Ovary (tissue), 9 donors: ENCODE data around the gene GFRA1. TPM values are rescaled to one million over a fixed set of nuclear protein-coding genes. Genes with fewer than 3 reads are reported as not detected.

Experiments
- DNase-seq, 5 donors: peaks; one replicate each; pipeline ENCODE4 v3.0.0-alpha.2; 2019 to 2020
- H3K27ac ChIP-seq, 2 donors: fragments of 200-600 bp; one replicate each; pipeline versions ENCODE4 v1.5.1 to v1.8.0; 2019 to 2022
- H3K27me3 ChIP-seq: fragments of 200-600 bp; one replicate; pipeline ENCODE4 v1.8.0; 2022
- H3K36me3 ChIP-seq: fragments of 200-600 bp; sonication (generic); one replicate; pipeline ENCODE4 v1.5.1; 2019
- H3K4me1 ChIP-seq: one replicate; pipeline ENCODE4 v1.8.1; 2013; ENCODE audit warnings: mild to moderate bottlenecking, moderate library complexity; ENCODE audit not compliant: insufficient read depth
- H3K4me3 ChIP-seq: fragments of 200-600 bp; sonication (generic); one replicate; pipeline ENCODE4 v1.5.1; 2017
- H3K9me3 ChIP-seq, 2 donors: fragments of 200-600 bp in 1 of 2; sonication (generic) in 1 of 2; one replicate each; pipeline versions ENCODE4 v1.5.1 to v1.8.1; 2013 to 2019; ENCODE audit warnings: mild to moderate bottlenecking in 1 of 2, moderate library complexity in 1 of 2
- EP300 ChIP-seq: sonication (generic); formaldehyde crosslinking; IDR thresholded peaks from one replicate; pipeline ENCODE4 v1.6.1; 2017; ENCODE audit warnings: antibody characterized with exemption
- POLR2A ChIP-seq: fragments of 450-650 bp; IDR thresholded peaks from one replicate; pipeline ENCODE4 v1.6.1; 2017; ENCODE audit warnings: antibody characterized with exemption, mild to moderate bottlenecking, moderate library complexity
- WGBS, 3 donors: extraction: QIAGEN DNeasy Blood & Tissue Kit in 1 of 3; methylation state at CpG; one replicate each; pipeline versions ENCODE4 v1.1.5 to v1.1.7; 2013 to 2017; 5-methylcytosine and 5-hydroxymethylcytosine counted together
- intact Hi-C, 4 donors: fragments of 100-400 bp; cut with DNase I; formaldehyde crosslinking; loops; one replicate each; pipeline versions ENCODE4 v1.11.0 to v1.15.1; 2022 to 2023
- polyA plus RNA-seq, 2 donors: library from polyadenylated mRNA; stranded (reverse); fragments of 200-250 nt in 1 of 2; fragments of 350-450 nt in 1 of 2; fragmentation: Illumina TruSeq in 1 of 2; extraction: RNeasy Lipid Tissue Mini Kit (QIAGEN cat#74804) in 1 of 2; gene quantifications; one replicate each; pipeline ENCODE4 v1.2.3, GENCODE V29; 2013 to 2014
- total RNA-seq, 7 donors: library from RNA; depleted of rRNA in 2 of 7; stranded (reverse); fragments of >200 nt in 2 of 7; fragmentation: NEBNext Ultra II Directional in 3 of 7; extraction: Animal tissue kit (Norgen Biotek cat#: 25700) in 3 of 7; gene quantifications; one replicate each; pipeline versions ENCODE4 v1.1.0 to v1.2.4, GENCODE V29; 2016 to 2023
- TF ChIP-seq, protein P1 (sequence below), 3 donors: fragments of 450-650 bp in 2 of 3; fragments of 200-600 bp in 1 of 3; IDR thresholded peaks; one replicate each; pipeline versions ENCODE4 v1.5.1 to v1.8.0; 2016 to 2022; ENCODE audit warnings: antibody characterized with exemption in 3 of 3, mild to moderate bottlenecking in 1 of 3
- donor health status: DM: no; HTN: no; CAD: no; lungs with moderate emphysema.
- donor health status: DM: no; HTN: no; CAD: no.
- donor health status: Bipolar disorder and iron deficiency.
- donor health status: DM: yes; HTN: yes; CAD: no.
- donor health status: DM: no; HTN: no; CAD: no.
- donor health status: DM: yes; HTN: yes; CAD: no.

GFRA1 gene
- total and polyA plus RNA-seq, 9 donors, result 3.1 to 28.4 (median 11.8) TPM

DNA sequence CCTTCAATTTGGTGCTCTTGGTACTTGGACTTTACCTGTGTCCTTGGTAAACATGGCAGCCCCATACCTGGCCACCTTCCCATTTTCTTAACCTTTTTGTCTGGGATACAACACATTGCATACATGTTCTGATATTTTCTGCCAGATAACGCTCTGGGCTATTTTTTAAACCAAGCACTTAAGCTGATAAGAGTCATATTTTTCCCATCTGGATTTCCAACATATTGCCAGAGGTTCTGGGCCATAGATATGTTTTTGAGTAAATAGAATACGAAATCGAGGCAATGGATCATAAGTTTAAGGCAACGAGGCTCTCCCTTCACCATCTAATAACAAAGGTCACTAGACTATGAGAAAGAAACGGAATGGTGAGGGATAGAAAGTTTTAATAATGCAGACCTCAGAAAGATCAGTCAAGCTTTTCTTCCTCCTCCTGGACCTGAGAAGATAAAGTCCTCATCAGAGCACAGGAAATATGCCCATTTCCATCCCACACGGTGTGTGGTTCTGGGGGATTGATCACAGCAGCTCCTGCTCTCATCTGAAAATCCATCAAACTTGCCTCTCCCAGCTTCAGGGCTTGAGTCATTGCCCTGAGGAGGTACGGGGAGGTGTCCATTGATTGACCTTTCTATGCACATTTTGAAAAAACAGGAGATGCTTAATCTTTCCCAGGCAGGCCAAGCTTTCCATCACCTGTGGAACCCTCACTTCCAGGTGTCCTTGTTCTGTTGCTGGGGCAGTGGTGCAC lies 257.2 kb downstream of the GFRA1 start:
- 50 to 58% (median 53%) methylated on average over 7 of the region's 7 CpGs for WGBS, 3 donors
- H3K4me1 ChIP-seq, result no peaks in the 10 kb centered on the region
- H3K27ac ChIP-seq, result no peak overlapping the region
- intact Hi-C loops, result no loop called here
- H3K27me3 ChIP-seq, result no peaks in the 10 kb centered on the region
- no peaks in the 10 kb centered on the region for H3K9me3 ChIP-seq
- no peaks in the 10 kb centered on the region for H3K36me3 ChIP-seq
- H3K4me3 ChIP-seq, result no peak overlapping the region
- DNase-seq, result no peak
- TF ChIP-seq POLR2A (no peak), EP300 (no peak)
- TF ChIP-seq, protein P1, sequence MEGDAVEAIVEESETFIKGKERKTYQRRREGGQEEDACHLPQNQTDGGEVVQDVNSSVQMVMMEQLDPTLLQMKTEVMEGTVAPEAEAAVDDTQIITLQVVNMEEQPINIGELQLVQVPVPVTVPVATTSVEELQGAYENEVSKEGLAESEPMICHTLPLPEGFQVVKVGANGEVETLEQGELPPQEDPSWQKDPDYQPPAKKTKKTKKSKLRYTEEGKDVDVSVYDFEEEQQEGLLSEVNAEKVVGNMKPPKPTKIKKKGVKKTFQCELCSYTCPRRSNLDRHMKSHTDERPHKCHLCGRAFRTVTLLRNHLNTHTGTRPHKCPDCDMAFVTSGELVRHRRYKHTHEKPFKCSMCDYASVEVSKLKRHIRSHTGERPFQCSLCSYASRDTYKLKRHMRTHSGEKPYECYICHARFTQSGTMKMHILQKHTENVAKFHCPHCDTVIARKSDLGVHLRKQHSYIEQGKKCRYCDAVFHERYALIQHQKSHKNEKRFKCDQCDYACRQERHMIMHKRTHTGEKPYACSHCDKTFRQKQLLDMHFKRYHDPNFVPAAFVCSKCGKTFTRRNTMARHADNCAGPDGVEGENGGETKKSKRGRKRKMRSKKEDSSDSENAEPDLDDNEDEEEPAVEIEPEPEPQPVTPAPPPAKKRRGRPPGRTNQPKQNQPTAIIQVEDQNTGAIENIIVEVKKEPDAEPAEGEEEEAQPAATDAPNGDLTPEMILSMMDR (IDR thresholded peaks at IDR 0.05), result no peak

DNA sequence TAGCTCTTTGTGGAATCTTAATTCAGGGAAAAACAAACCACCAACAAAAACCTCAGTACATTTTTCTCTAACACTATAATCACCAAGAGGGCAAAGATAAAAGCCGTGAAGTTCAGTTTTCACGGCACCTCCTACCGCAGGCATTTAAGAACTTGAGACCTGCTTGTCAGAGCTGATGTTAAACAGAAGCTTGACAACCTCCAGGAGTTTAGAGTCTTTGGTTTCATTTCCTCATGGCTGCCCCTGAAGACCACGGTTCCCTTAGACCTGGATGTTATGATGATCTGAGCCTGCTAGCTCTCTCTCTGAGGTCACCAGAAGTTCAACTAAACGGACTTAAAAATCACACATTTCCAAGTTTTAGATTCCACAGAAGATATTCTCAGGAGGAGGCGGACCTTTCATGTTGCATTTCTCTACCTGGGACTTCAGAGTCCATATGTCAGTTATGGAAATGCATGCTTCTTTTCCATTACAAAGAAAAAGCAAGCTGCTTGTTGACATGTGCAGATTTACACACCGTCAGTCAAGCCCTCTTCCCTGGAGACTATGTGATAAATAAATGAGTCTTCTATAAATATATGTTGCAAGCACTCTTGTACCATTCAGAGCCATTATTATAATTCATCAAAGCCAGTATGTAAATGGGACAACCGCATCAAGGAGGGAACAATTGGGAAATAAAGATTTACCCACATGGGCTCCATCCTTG lies 258.0 kb downstream of the GFRA1 start:
- H3K27ac ChIP-seq, result no peak overlapping the region
- no peak for DNase-seq
- TF ChIP-seq POLR2A (no peak), EP300 (no peak)
- TF ChIP-seq, protein P1 (IDR thresholded peaks at IDR 0.05), result no peak
- no peaks in the 10 kb centered on the region for H3K27me3 ChIP-seq
- no peak overlapping the region for H3K4me3 ChIP-seq
- H3K36me3 ChIP-seq, result no peaks in the 10 kb centered on the region
- H3K9me3 ChIP-seq, result no peaks in the 10 kb centered on the region
- WGBS, 3 donors, result 33 to 35% (median 33%) methylated on average over 8 of the region's 8 CpGs
- intact Hi-C loops, result no loop called here
- H3K4me1 ChIP-seq, result no peaks in the 10 kb centered on the region

DNA sequence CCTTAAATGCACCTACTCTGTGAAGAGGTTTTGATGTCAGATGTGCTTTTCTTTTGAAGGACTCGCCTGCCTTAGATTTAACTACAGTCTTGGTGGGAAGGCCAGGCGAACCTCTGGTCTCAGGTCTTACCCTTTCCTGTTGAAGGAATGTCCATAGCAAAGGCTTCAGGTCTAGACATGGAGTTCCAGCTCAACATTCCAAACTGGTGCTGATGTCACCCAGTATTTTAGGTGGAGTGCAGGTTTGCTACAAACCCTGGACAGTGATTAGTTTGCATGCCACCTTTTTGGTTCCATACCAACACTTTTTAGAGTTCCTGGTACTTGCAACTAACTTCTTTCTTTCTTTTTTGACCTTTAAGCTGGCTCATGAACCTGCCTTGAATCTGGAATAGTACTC lies 258.7 kb downstream of the GFRA1 start:
- TF ChIP-seq, protein P1 (IDR thresholded peaks at IDR 0.05), result no peak
- TF ChIP-seq EP300, result no peak
- no peak for TF ChIP-seq POLR2A
- 92 to 100% (median 94%) methylated on average over 2 of the region's 2 CpGs for WGBS, 3 donors
- H3K36me3 ChIP-seq, result no peaks in the 10 kb centered on the region
- DNase-seq, result no peak
- no peaks in the 10 kb centered on the region for H3K27me3 ChIP-seq
- no peaks in the 10 kb centered on the region for H3K9me3 ChIP-seq
- intact Hi-C loops, result no loop called here
- H3K4me1 ChIP-seq, result no peaks in the 10 kb centered on the region
- H3K27ac ChIP-seq, result no peak overlapping the region
- no peak overlapping the region for H3K4me3 ChIP-seq

DNA sequence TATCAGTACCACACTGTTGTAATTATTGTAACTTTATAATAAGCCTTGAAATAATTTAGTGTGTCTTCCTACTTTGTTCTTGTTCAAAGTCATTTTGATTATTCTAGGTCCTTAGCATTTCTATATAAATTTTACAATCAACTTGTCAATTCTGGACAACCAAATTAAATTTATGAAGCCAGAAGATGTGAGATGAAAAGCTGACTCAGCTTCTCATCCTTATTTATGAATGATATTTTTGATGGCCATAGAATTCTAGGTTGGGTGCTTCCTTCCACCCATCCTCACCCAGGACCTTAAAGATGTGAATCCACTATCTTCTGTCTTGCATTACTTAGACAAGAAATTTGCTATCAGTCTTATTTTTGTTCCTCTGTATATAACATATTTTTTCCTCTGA lies 261.1 kb downstream of the GFRA1 start:
- H3K4me1 ChIP-seq, result no peaks in the 10 kb centered on the region
- H3K36me3 ChIP-seq, result no peaks in the 10 kb centered on the region
- TF ChIP-seq POLR2A (no peak), EP300 (no peak)
- TF ChIP-seq, protein P1 (IDR thresholded peaks at IDR 0.05), result no peak
- no peak for DNase-seq
- no peak overlapping the region for H3K27ac ChIP-seq
- no peak overlapping the region for H3K4me3 ChIP-seq
- no peaks in the 10 kb centered on the region for H3K27me3 ChIP-seq
- no peaks in the 10 kb centered on the region for H3K9me3 ChIP-seq
- intact Hi-C loops, result no loop called here
